ENCODE measurements around the gene RAB11FIP5.

GRCh38 chr2:73092146-73092783, 20.5 kb downstream of the RAB11FIP5 start:
- no peak for TF ChIP-seq CTCF (conservative IDR thresholded peaks at IDR 0.05; ENCODE audit: low read depth, low read length)
- no peak for TF ChIP-seq EZH2 (IDR thresholded peaks at IDR 0.05; ENCODE audit: borderline replicate concordance, low read depth, low read length, poor library complexity, severe bottlenecking)
